Stimulated activated CD4-positive, alpha-beta T cell treated with anti-CD3 and anti-CD28 coated beads, Interleukin-4, amount 100 ng/mL, for 4 hours (primary cell): ENCODE data around the gene NCK2.

ENCODE experiments used
- DNase-seq, 2 experiments: peaks; one replicate each; pipeline ENCODE4 v3.0.0-alpha.2; 2020

NCK2 gene

GRCh38 chr2:105744909-105745853, at the start of gene NCK2:
NCK2 (plus strand) TSS chr2:105744912; CDS start chr2:105855064, 110,152 bp downstream.
- DNase-seq, result no peak

DNA sequence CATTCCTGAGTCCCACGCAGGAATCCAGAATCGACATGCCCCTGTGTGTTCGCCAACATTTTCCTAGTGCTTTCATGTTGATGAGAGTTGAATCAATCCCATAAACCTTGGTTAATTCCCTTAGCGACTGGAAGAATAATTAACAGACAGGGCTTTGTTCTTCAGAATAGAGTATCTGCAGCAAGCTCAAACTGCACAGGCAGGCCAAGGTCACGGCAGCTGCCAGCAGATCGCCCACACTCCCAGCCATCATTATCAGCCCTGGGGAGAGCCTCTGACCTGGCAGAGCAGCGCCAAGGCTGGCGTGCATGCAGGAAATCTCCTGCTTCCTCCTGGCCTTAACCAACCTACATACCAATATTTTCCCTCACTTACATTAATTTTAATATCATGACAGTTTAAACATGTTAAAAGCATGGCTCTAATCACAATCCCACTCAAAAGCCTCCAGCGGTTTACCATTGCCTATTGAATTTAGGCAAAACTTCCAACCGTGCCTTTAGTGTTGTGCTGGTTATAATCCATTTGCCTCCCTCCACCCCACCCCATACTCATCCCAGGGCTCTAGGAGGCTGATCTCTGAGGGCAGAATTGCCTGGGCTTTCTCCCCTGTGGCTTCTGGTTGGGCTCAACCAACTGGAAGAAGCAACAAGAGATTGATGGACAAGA, 46.8 kb upstream of the NCK2 start:
- no peak for DNase-seq

DNA sequence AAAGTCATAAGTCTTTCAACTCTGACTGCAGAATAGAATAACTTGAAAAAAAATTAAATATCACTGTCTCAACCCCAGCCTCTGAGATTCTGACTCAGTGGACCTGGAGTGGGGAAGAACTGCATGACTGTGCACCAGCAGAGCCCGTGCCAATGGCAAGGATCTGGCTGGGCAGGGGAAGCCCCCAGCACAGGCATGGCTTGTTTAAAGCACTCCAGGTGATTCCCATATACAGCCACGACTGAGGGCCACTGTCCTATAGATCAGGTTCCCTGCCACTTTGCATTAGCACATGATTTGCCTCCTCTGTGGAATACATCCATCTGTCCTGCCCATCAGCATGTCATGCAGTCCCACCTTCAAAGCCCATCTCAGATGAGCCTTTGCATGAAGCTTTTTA, 45.9 kb upstream of the NCK2 start:
- no peak for DNase-seq

DNA sequence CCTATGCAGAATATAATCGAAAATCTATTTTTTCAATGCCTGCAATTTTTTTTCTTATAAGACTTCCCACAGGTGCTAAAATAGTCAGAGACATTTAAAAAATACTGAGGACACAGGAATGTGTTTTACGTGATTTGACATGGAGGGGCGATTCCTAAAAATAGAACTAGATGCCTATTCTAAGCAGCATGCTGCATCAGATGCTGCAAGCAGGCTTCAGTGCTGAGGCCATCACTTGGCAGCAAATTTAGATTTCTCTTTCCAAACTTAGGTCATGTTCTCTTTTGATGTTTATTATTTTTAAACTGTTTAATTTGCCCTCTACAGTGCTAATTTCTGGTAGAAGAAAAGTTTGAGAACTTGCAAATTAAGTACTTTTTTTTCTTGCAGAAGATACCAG, 43.7 kb upstream of the NCK2 start:
- no peak for DNase-seq

- DNase-seq, result no peak
Observed at GRCh38 chr2:105708697-105709096, 36.0 kb upstream of the NCK2 start.

GRCh38 chr2:105711394-105711793, 33.3 kb upstream of the NCK2 start:
- DNase-seq, result no peak

DNA sequence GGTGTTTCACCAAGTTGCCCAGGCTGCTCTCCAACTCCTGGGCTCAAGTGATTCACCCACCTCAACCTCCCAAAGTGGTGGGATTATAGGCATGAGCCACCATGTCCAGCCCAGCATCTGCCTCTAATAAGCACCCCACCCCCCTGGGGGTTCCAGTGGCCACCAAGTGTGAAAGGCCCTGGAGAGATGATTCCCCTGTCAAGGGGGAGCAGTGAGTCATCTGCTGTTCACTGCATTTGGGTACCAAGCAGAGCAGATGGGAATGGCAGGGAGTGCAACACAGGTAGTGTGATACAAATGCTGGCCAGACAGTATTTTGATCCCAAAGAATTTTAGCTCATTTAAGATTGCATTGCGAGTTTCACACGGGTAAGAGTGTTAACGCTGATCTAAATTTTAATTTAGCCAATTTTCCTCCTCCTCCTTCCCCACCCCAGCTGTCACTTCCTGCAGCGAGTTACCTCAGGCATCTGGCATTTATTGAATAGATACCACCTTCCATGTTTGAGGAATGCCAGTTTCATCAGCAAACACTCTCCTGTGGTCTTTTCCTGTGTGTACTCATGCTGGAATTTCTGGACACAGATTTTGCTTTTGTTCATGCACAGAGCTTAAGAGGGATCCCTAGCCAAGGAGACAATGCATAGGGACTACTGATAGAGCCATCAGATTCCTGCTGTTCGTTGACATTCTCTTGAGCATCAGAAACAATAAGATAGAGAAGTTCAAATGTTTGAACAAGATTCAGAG, 32.4 kb upstream of the NCK2 start:
- DNase-seq, result no peak

DNA sequence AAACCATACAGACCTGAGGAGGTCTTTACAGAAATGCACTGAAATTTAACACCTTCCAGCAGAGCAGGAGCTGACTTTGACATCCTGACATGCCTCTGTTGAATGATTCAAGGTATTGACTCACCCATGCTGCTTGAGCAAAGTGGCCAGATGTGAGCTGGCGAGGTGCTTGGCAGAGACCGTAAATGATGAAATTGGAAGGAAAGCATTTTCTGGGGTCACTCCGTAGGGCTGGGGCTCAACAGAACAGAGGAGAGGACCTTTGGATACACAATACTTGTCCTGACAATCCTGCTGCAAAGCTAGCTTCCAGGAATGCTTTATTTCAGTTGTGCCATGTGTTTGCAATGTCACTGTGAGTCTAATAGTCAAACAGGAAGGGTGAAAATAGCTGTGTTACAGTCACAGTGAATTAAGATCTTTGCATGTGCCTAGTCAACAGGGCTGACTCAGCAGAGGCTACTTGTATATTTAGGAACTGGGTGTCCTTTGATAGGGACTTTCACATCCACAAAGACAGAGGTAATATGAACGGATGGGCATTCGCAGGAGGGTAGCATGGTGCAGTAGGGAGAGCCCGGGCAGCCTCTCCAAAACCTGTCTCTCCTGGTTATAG, 31.6 kb upstream of the NCK2 start:
- DNase-seq, result no peak

GRCh38 chr2:105714141-105714540, 30.6 kb upstream of the NCK2 start:
- no peak for DNase-seq

DNA sequence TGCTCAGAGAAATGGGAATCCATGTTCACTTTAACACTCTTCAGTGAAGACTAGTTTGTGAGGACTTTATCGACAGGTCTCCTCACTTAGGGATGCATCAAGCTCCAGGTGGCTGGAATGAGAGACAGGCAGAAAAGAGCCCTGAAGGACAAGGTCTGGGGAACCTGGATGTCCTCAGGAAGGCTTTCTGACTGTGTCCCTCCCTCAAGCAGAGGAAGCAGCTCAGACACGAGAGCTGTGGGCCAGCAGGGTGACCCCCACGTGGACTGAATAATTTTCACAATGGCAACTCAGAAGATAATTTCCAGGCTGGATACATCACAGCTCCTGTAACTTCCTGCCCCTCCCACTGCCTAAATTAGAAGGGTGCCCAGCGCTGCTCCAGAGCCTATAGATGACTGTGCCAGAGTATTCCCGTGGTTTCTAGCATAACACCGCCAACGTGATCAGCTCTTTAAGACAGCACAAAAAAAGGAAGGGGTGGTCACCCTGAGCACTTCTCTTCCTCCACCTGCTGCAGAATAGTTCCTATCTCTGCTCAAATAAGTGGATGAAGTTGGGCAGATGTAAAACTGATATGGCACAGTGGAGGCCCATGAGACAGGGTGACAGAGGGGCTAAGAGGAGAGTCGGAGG, 25.7 kb upstream of the NCK2 start:
- no peak for DNase-seq

- DNase-seq, result no peak
Observed at GRCh38 chr2:105721991-105722511, 22.7 kb upstream of the NCK2 start.

- no peak for DNase-seq
Observed at GRCh38 chr2:105722726-105723297, 21.9 kb upstream of the NCK2 start.

DNA sequence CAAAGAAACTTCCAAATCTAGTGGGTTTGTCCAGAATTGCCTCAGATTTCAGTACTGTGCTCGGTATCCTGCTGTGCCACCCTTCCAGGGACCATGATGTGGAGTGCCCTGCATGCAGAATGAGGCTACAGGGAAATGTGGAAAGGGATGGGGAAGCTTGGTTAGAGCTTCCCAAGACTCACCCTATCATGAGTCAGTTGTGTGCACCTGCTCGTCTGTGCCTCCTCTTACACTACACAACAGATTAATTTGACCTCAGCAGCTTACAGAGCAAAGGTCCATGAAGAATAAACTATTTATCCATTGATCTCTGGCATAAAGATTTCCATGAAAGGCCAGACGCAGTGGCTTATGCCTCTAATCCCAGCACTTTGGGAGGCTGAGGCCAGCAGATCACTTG, 21.3 kb upstream of the NCK2 start:
- DNase-seq, result no peak

- no peak for DNase-seq
Observed at GRCh38 chr2:105725388-105725787, 19.3 kb upstream of the NCK2 start.

GRCh38 chr2:105730170-105730569, 14.5 kb upstream of the NCK2 start:
- DNase-seq, result no peak

DNA sequence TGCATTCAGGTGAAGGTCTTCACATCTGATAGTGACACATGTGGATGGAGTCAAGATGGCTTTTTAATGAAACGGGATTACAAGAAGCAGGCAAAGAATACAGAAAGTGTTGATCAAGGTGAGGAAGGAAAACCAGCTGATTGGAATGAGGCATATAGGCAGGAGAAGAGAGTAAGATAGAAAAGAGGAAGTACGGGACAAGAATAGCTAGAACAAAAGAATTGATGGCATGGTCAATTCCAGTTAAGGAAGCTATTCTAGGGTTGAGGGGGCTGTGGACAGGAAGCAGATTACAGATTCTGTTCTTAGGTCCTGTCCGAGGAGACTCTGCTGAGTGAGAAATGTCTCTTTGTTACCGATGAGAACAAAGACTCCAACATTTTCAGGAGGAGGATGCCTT, 13.2 kb upstream of the NCK2 start:
- DNase-seq, result no peak

GRCh38 chr2:105732101-105732500, 12.6 kb upstream of the NCK2 start:
- no peak for DNase-seq

DNA sequence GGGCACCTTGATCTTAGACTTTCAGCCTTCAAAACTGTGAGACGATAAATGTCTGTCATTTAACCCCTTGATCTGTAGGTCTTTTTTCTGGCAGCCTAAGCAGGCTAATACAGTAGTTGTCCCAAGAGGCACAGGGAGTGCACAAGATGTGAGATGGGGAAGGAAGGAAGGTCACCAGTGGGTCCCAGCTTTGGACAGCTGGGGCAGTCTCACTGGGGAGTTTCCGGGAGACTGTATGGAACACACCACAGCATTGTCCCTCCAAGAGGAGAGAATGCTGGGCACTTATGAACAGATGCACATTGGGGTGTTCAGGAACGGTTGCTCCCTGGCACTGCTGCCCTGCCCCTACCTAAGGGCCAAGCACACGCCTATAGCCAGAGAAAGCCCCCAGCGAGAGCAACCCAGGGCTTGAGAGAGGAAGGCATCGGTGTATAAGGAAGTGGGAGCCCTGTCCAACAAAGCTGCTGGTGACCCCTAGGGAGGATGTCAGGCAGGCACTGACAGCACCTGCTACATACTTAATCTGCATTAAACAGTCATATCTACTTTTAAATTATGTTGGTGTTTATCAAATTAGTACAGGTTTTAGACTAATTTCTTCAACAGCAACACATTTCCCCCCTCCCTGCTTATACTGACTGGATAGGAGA, 11.6 kb upstream of the NCK2 start:
- DNase-seq, result no peak

- DNase-seq, result no peak
Observed at GRCh38 chr2:105733875-105734274, 10.8 kb upstream of the NCK2 start.

GRCh38 chr2:105734762-105735538, 9.8 kb upstream of the NCK2 start:
- no peak for DNase-seq

GRCh38 chr2:105736145-105736544, 8.6 kb upstream of the NCK2 start:
- DNase-seq, result no peak
